Measurements from ENCODE around the gene ENTHD1. TPM values are rescaled to one million over a fixed set of nuclear protein-coding genes. Genes with fewer than 3 reads are reported as not detected.

Gene ENTHD1
- total RNA-seq, 1 donor from 2014 or later: not detected

DNA sequence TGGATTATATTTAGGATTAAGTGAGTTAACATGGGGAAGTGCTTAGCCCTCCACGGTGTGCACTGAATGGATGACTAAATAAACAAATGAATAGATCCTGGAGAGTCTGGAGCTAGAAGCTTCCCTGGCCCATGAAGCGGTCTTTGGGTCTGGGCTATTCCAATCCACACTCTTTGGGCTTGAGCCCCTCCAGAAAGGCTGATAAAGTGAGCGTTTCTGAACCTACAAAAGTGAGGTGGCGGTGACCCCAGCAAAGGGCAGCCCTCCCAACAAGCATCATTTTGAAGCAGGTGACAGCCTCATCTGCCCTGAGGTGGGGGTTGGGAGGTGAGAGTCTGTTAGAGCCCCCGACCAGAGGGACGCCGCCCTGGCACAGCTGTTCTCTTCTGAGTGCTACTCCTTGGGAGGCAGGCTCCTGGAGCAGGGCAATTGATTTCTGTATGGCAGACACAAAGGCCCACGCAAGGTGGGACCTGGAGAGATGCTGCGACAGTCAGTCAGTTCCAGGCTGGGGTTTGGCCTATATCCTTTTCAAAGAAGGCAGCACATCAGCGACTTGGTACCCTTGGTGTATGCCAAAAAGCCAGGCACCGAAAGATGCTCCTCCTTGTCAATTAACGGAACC is 165.2 kb downstream of the ENTHD1 start:
- Mint-ChIP-seq H3K9me3 (ENCODE audit: low read depth) (no peaks in the 10 kb centered on the region), H3K36me3 (ENCODE audit: low read depth) (no peaks in the 10 kb centered on the region), H3K4me1 (ENCODE audit: low read depth) (no peaks in the 10 kb centered on the region), H3K27me3 (ENCODE audit: low read depth) (peaks cover 28% of the 10 kb centered on the region), H3K27ac (ENCODE audit: unreplicated experiment) (no peak overlapping the region), H3K4me3 (ENCODE audit: unreplicated experiment) (no peak overlapping the region)
- DNase-seq (ENCODE audit: low spot score): no peak
- TF ChIP-seq, protein P1, sequence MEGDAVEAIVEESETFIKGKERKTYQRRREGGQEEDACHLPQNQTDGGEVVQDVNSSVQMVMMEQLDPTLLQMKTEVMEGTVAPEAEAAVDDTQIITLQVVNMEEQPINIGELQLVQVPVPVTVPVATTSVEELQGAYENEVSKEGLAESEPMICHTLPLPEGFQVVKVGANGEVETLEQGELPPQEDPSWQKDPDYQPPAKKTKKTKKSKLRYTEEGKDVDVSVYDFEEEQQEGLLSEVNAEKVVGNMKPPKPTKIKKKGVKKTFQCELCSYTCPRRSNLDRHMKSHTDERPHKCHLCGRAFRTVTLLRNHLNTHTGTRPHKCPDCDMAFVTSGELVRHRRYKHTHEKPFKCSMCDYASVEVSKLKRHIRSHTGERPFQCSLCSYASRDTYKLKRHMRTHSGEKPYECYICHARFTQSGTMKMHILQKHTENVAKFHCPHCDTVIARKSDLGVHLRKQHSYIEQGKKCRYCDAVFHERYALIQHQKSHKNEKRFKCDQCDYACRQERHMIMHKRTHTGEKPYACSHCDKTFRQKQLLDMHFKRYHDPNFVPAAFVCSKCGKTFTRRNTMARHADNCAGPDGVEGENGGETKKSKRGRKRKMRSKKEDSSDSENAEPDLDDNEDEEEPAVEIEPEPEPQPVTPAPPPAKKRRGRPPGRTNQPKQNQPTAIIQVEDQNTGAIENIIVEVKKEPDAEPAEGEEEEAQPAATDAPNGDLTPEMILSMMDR (IDR thresholded peaks at IDR 0.05): no peak

DNA sequence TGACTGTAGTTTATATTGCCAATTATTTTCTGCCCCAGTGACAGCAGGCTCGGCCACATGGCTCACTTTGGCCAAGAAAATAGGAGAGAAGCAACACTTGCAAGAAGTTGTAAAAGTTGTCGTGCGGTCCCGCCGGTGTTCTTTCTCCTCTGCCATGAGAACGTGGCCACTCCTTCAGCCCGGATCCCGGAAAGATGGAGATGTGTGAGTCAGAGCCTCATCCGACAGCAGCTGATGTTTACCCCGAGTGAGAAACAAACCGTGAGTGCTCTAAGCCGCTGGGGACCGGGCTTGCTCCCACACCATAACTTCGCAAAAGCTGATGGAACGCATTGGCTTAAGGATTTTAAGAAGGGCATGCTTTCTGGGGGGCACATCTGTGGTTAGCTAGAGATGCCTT is 166.0 kb downstream of the ENTHD1 start:
- TF ChIP-seq, protein P1 (IDR thresholded peaks at IDR 0.05): no peak
- Mint-ChIP-seq H3K36me3 (ENCODE audit: low read depth) (no peaks in the 10 kb centered on the region), H3K27me3 (ENCODE audit: low read depth) (peaks cover 21% of the 10 kb centered on the region), H3K4me1 (ENCODE audit: low read depth) (no peaks in the 10 kb centered on the region), H3K27ac (ENCODE audit: unreplicated experiment) (no peak overlapping the region), H3K4me3 (ENCODE audit: unreplicated experiment) (no peak overlapping the region), H3K9me3 (ENCODE audit: low read depth) (no peaks in the 10 kb centered on the region)
- peak; percentile 62 for DNase-seq (ENCODE audit: low spot score)

DNA sequence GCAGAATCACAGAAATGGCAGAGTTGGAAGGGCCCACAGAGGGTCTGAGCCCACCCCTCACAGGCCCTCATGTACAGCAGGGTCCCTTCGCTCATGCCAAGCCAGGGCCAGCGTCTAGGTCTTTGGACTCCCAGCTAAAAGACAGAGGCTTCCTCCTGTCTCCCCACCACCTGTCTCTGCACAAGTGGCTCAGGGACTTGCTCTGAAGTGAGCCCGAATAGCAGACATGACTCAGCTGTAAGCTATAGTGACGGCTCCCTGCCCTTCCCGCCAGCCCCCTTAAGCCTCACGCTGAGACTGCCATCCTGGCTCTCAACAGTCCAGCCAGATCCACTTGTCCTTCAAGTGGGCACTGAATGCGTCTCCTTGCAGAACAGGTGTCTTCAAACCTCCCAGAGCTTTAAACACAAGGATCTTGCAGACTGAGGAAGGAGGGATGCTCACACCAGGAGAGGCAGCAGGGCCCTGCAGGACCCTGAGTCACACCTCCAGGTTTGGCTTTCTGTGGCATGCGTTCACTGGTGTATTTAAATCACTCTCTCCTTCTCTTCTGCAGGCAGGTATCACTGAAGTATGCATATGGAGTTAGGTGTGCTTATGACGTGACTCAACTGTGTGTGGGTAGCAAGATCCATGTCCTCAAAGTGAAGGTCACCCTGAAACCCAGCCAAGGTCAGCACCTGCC is 168.1 kb downstream of the ENTHD1 start:
- H3K36me3 Mint-ChIP-seq (ENCODE audit: low read depth): no peaks in the 10 kb centered on the region
- no peaks in the 10 kb centered on the region for H3K4me1 Mint-ChIP-seq (ENCODE audit: low read depth)
- DNase-seq (ENCODE audit: low spot score): no peak
- TF ChIP-seq, protein P1 (IDR thresholded peaks at IDR 0.05): no peak
- H3K9me3 Mint-ChIP-seq (ENCODE audit: low read depth): no peaks in the 10 kb centered on the region
- H3K27me3 Mint-ChIP-seq (ENCODE audit: low read depth): peaks cover 23% of the 10 kb centered on the region
- no peak overlapping the region for H3K4me3 Mint-ChIP-seq (ENCODE audit: unreplicated experiment)
- no peak overlapping the region for H3K27ac Mint-ChIP-seq (ENCODE audit: unreplicated experiment)

DNA sequence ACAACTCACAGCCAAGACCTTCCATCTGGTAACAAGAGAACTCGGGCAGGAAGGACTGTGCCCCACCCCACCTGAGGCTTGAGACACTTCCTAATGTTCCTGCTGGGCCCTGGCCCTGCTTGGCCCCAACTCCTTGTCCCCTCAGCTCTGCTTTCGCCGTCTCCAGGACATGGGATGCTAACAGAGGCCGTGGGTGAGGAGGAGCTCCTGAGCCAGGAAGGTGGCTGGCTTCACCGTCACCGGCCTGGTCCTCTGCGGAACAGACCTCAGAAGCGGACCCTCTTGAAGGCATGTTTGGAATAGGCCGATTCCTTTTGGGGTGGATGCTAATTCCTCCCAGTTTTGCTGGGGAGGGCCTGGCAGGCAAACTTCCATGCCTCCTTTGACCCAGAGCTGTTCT is 168.7 kb downstream of the ENTHD1 start:
- Mint-ChIP-seq H3K27me3 (ENCODE audit: low read depth) (peaks cover 29% of the 10 kb centered on the region), H3K36me3 (ENCODE audit: low read depth) (no peaks in the 10 kb centered on the region), H3K4me1 (ENCODE audit: low read depth) (no peaks in the 10 kb centered on the region), H3K9me3 (ENCODE audit: low read depth) (no peaks in the 10 kb centered on the region), H3K4me3 (ENCODE audit: unreplicated experiment) (no peak overlapping the region), H3K27ac (ENCODE audit: unreplicated experiment) (no peak overlapping the region)
- TF ChIP-seq, protein P1 (IDR thresholded peaks at IDR 0.05): no peak
- DNase-seq (ENCODE audit: low spot score): no peak

DNA sequence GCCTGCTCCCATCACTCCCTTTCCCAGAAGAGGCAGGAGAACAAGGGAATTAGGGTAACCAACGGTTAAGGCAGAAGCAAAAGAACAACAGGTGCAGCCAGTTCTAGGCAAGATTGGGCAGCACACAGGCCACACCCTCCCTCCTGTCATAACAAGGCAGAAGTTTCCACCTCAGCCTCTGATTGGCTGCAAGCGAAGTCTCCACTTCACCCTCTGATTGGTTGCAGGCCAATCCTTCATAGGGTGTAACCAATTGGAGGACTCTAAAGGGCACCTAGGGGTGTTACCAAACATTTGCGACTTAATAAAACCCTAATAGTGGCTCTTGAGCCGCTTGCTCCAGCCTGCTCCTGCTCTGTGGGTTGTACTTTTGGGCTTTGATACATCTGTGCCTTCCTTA is 169.2 kb downstream of the ENTHD1 start:
- H3K4me3 Mint-ChIP-seq (ENCODE audit: unreplicated experiment): no peak overlapping the region
- no peak for DNase-seq (ENCODE audit: low spot score)
- H3K27ac Mint-ChIP-seq (ENCODE audit: unreplicated experiment): no peak overlapping the region
- no peaks in the 10 kb centered on the region for H3K9me3 Mint-ChIP-seq (ENCODE audit: low read depth)
- no peaks in the 10 kb centered on the region for H3K36me3 Mint-ChIP-seq (ENCODE audit: low read depth)
- TF ChIP-seq, protein P1 (IDR thresholded peaks at IDR 0.05): no peak
- H3K27me3 Mint-ChIP-seq (ENCODE audit: low read depth): peaks cover 31% of the 10 kb centered on the region
- no peaks in the 10 kb centered on the region for H3K4me1 Mint-ChIP-seq (ENCODE audit: low read depth)
